Measurements from ENCODE around the gene UPK2. TPM values are rescaled to one million over a fixed set of nuclear protein-coding genes. Genes with fewer than 3 reads are reported as not detected.

The UPK2 gene
- total RNA-seq, 1 donor from 2014 or later = 0.41 TPM

DNA sequence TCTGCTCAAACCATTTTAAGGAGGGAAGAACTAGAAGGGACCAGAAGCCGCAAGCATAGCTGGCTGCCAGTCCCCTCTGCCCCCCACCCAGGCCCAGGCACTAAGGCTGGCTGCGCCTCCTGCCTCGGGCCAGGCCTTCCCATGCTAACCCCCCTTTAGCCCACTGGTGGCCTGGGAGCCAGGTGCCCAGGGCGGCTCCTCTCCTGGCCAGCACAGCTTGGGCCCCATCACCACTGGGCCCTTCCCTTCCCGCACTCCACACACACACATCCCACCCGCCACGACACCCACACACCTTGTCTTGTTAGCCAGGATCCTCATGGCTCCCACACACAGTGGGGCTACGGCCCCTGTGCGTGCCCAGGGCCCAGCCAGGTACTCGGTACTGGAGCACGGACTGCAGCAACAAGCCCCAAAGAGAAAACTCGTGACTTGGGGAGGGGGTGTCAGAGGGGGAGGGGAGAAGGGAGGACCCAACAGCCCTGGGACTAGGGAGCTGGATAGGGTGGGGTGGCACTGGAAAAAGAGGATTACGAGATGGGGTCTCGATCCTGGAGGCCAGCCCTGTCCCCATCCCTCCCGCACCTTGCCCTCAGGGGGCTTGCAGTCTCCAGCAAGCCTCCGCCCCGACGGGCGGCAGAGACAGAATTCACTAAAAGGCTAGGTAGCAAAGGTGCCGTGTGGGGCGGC lies 46.3 kb upstream of the UPK2 start:
- H3K4me1 Mint-ChIP-seq (ENCODE audit: low read depth) = peaks cover 33% of the 10 kb centered on the region
- peak overlapping the region; percentile 42 for H3K4me3 Mint-ChIP-seq (ENCODE audit: low read depth)
- no peaks in the 10 kb centered on the region for H3K36me3 Mint-ChIP-seq (ENCODE audit: insufficient read depth)
- H3K27ac Mint-ChIP-seq = peak overlapping the region; percentile 64
- no peak for DNase-seq (ENCODE audit: low spot score, unreplicated experiment)
- H3K27me3 Mint-ChIP-seq = no peaks in the 10 kb centered on the region
- H3K9me3 Mint-ChIP-seq (ENCODE audit: low read depth) = no peaks in the 10 kb centered on the region
- TF ChIP-seq, protein P1, sequence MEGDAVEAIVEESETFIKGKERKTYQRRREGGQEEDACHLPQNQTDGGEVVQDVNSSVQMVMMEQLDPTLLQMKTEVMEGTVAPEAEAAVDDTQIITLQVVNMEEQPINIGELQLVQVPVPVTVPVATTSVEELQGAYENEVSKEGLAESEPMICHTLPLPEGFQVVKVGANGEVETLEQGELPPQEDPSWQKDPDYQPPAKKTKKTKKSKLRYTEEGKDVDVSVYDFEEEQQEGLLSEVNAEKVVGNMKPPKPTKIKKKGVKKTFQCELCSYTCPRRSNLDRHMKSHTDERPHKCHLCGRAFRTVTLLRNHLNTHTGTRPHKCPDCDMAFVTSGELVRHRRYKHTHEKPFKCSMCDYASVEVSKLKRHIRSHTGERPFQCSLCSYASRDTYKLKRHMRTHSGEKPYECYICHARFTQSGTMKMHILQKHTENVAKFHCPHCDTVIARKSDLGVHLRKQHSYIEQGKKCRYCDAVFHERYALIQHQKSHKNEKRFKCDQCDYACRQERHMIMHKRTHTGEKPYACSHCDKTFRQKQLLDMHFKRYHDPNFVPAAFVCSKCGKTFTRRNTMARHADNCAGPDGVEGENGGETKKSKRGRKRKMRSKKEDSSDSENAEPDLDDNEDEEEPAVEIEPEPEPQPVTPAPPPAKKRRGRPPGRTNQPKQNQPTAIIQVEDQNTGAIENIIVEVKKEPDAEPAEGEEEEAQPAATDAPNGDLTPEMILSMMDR (IDR thresholded peaks at IDR 0.05; ENCODE audit: unreplicated experiment) = no peak

DNA sequence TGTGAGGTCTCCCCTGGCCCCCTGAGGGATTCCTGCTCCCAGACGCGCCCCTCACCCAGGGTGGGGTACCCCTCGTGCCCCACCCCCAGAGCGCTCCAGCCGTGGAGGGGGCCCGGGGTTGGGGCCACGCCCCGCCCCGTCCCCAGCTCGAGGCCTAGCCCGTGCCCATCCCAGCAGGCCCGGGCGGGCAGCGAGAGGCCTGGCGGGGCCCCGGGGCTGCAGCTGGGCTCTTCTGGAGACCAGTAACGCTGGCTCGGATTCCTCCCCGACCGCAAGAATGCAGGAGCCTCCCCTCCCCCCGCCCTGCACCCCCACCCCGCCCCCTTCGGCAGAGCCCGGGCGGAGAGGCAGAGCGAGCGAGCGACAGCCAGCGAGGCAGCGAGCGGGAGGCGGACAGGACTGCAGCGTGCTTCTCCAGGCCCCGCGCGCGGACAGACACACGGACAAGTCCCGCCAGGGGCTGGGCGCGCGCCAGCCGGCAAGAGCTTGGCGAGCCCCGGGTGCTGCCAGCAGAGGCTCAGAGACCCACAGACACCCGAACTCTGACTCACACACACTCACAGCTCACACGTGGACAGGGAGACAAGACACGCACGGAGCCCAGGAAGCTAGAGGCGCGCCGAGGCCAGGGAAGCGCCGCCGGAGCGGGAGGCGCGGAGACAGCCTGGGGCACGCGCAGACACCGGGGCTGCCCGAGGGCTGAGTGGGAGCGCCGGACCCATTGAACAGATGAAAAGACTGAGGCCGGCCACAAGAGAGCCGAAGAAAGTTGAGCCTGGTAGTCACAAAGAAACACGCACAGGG lies 45.6 kb upstream of the UPK2 start:
- DNase-seq (ENCODE audit: low spot score, unreplicated experiment) = peak; percentile 60
- peak overlapping the region; percentile 91 for H3K27ac Mint-ChIP-seq
- H3K36me3 Mint-ChIP-seq (ENCODE audit: insufficient read depth) = no peaks in the 10 kb centered on the region
- H3K4me1 Mint-ChIP-seq (ENCODE audit: low read depth) = peaks cover 33% of the 10 kb centered on the region
- H3K4me3 Mint-ChIP-seq (ENCODE audit: low read depth) = peak overlapping the region; percentile 67
- no peaks in the 10 kb centered on the region for H3K9me3 Mint-ChIP-seq (ENCODE audit: low read depth)
- no peaks in the 10 kb centered on the region for H3K27me3 Mint-ChIP-seq
- TF ChIP-seq, protein P1 (IDR thresholded peaks at IDR 0.05; ENCODE audit: unreplicated experiment) = no peak

DNA sequence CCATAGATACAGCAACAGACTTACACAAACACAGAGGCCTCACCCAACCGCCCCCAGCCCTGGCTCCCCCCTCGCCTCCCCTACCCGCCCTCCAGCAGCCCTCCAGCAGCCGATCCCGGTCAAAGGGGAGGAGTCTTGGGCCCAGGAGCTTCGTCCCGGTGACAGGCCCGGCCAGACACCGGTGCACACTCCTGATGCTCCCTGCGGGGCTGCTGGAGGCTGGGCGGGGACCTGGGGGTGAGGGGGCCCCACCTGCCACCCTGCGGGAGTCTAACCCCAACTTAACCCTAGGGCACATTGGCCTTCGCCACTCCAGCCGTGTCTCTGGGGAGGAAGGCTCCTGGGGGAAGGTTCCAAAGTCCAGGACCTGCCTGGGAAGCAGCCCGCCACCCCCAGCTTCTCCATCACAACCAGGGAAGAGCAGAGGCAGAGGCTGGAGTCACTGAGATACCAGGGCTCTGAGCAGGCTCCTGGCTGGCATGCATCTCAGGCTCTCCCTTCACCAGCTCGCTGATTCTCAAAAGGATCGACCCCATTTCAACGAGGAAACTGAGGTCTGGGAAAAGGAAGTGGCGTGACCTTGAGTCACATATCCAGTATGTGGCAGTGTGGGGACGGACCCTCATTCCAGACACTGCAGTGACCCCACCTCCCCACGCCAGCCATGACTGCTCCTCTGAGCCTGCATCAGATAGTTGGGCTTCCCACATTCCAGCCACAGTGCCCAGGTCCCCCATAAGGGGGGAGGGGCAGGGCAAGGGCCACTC lies 44.8 kb upstream of the UPK2 start:
- no peaks in the 10 kb centered on the region for H3K27me3 Mint-ChIP-seq
- H3K36me3 Mint-ChIP-seq (ENCODE audit: insufficient read depth) = no peaks in the 10 kb centered on the region
- no peaks in the 10 kb centered on the region for H3K9me3 Mint-ChIP-seq (ENCODE audit: low read depth)
- peaks cover 36% of the 10 kb centered on the region for H3K4me1 Mint-ChIP-seq (ENCODE audit: low read depth)
- DNase-seq (ENCODE audit: low spot score, unreplicated experiment) = no peak
- H3K27ac Mint-ChIP-seq = peak overlapping the region; percentile 98
- peak overlapping the region; percentile 44 for H3K4me3 Mint-ChIP-seq (ENCODE audit: low read depth)
- TF ChIP-seq, protein P1 (IDR thresholded peaks at IDR 0.05; ENCODE audit: unreplicated experiment) = no peak

DNA sequence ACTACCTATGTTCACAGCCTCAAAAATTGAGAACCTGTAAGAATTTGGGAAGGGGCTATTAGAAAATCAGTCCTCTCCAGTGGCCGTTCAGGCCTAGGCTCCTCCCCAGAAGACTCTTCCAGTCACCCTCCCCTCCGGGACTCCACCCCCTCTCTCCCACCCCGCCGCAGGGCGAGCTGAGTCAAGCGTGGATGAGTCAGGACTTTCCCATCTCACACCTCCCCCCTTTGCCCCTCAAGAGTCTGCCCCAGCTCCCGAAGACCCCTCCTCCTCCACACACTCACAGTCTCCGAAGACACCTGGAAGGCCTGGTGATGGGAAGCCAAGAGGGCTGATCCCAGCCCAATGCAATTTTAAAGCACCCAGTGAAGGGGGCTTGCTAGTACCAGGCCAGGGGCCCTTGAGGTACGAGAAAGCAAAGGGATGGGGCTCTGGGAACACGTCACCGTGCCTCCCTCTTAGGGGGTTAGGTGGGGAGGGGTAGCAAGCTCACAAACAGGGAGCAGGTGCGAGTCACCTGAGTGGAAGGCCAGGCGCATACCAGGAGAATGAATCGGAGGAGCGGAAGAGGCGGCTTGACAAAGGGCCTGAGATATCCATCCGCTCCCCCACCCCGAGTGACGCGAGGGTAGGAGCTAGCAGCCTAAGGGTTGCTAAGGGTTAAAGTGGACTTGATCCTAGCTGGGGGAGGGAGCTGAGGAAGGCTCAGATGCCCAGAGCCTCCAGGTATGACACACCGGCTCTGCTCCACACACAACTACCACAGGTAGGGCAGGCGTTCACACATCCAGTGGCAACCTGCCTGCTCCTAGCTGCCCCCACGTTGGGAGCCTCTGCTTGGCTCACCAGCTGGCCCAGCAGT lies 44.0 kb upstream of the UPK2 start:
- H3K27ac Mint-ChIP-seq = peak overlapping the region; percentile 98
- no peaks in the 10 kb centered on the region for H3K27me3 Mint-ChIP-seq
- TF ChIP-seq, protein P1 (IDR thresholded peaks at IDR 0.05; ENCODE audit: unreplicated experiment) = no peak
- H3K9me3 Mint-ChIP-seq (ENCODE audit: low read depth) = no peaks in the 10 kb centered on the region
- H3K36me3 Mint-ChIP-seq (ENCODE audit: insufficient read depth) = no peaks in the 10 kb centered on the region
- no peak for DNase-seq (ENCODE audit: low spot score, unreplicated experiment)
- H3K4me1 Mint-ChIP-seq (ENCODE audit: low read depth) = peaks cover 43% of the 10 kb centered on the region
- H3K4me3 Mint-ChIP-seq (ENCODE audit: low read depth) = peak overlapping the region; percentile 48

Measured in progenitor cell of endocrine pancreas (in vitro differentiated cells).